NCI-H345 (cell line): ENCODE results near the gene TNF.

Experiments used
- DNase-seq: peaks from one replicate; lab custom pipeline; 2025; lab: John Stamatoyannopoulos, UW

Gene TNF

GRCh38 chr6:31575335-31575901, at the start of gene TNF:
TNF (plus strand) TSS chr6:31575565; CDS start chr6:31575742, 177 bp downstream.
- DNase-seq, result no peak

DNA sequence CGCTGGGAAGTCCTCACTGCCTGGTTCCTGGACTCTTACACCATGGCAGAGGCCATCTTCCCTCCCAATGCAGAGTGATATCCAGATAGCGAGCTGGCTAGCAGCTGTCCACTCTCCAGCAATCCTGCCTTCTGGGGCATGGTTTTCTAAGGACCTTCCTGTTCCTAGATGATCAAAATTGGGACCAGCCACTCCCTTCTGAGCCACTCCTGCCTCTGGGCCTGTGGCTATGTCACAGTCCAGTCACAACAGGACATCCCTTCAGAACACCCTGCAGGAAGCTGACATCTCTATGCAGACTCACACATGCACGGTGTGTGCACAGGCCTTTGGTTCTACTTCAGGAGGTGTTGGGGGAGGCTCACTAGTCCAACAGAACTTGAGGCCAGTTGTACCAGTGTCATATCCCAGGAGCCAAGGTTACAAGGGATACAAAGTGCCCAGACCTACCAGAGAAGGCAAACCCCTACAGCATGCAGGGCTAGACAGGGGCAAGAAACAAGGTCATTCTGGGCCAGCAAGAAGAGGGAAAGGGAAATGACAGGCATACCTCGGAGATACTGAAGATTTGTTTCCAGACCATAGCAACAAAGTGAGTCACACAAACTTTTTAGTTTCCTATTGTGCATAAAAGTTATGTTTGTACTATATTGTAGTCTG, 49.3 kb upstream of the TNF start:
- no peak for DNase-seq

DNA sequence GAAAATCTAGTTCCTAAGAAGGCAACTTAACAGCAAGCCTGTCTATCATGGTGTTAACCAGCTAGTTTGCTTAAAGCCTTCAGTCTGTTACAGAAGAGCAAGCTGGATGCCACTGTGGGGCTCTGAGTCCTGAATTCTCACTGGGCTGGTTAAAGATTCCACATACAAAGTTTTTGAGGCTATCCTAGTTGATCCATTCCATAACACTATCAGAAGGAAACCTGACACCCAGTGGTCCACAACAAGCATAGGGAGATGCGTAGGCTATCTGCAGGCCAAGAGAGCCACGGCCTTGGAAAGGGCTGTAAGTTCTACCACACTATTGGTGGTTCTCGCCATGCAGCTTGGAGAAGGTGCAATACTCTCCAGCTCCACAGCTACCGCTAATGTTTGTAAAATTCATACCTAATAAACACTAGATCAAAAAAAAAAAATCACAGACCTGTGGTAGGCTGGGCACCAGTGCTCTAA, 47.0 kb upstream of the TNF start:
- DNase-seq, result no peak

DNA sequence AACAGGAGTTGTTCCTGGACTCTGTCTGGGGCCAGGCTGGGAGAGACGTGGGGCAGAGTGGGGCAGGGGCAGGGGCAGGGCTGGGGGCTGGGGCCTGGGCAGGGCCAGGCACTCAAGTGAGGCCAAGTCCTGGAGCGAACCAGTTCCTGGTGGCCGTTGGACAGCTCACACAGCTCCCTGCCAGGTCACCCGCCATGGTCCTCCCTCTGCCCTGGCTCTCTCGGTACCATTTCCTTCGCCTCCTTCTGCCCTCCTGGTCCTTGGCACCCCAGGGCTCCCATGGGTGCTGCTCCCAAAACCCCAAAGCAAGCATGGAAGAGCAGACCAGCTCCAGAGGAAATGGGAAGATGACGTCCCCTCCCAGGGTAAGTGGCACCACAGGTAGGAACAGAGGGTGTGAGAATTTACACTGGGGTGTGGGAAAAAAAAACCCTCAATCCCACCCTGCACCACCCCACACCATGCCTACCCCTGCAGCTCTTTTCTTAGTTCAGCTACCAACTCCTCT, 46.5 kb upstream of the TNF start, which contains the start of gene MCCD1:
Gene MCCD1, plus strand, starts transcription at position 142 of the 508 bp plus-strand sequence. Its CDS starts 53 bp downstream, at position 195.
- DNase-seq, result no peak

- no peak for DNase-seq
These were observed 45.8 kb upstream of the TNF start for GRCh38 chr6:31529329-31530150.

DNA sequence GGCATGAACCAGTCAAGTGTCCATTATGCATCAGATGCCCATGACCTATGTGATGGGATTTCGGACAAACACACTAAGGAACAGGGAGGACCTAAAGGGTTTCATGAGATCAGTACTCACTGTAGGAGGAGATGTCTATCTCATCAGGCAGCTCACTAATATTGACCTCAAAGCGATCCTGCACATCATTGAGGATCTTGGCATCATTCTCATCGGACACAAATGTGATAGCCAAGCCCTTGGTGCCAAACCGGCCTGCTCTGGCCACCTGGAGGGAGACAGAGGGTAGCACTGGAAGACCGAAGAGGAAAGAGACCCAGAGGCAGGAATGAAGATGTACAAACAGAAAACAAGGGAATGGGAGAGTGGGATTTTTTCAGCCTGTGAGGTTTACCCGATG, 44.7 kb upstream of the TNF start:
- DNase-seq, result no peak

DNA sequence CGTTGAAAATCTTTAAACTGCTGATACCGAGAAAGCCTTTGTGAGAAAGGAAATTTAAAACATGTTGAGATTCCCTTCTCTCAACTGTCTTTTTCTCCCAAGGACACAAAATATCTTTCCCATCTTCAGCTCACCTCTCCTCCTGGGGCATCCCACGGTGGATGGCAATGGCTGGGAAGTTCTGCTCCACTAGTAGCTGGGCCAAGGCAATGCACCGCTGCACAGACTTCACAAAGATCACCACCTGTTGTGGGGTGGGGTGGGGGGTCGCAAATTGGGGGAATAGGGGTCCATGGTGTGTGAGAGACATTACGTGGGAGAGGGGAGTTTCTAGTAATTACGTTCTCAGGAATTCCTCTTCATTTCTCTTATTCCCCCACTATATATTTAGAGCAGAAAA, 44.2 kb upstream of the TNF start:
- no peak for DNase-seq

DNA sequence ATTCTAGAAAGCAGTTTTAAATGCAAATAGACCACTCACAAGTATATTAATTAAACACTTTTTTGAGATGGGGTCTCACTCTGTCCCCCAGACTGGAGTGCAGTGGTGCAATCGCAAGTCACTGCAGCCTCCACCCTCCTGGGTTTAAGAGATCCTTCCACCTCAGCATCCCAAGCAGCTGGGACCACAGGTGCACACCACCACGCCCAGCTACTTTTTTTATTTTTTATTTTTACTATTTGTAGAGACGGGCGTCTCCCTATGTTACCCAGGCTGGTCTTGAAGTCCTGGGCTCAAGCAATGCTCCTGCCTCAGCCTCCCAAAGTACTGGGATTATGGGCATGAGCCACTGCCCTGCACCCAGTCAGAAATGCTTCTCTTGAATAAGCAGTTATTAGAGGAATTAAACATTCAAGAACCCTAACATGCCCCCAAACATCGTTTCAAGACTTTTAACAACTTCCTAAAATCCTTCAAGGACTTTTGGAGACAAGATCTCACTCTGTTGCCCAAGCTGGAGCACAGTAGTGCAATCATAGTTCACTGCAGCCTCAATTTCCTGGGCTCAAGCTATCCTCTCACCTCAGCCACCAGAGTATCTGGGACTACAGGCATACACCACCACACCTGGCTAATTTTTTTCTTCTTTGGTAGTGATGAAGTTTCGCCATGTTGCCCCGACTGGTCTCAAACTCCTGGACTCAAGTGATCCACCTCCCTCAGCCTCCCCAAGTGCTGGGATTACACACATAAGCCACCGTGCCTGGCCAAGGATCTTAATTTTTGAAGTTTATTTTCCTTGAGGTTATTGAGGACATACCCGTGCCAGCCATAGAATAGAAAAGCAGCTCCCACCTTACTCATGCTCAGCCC, 43.4 kb upstream of the TNF start:
- DNase-seq, result no peak

DNA sequence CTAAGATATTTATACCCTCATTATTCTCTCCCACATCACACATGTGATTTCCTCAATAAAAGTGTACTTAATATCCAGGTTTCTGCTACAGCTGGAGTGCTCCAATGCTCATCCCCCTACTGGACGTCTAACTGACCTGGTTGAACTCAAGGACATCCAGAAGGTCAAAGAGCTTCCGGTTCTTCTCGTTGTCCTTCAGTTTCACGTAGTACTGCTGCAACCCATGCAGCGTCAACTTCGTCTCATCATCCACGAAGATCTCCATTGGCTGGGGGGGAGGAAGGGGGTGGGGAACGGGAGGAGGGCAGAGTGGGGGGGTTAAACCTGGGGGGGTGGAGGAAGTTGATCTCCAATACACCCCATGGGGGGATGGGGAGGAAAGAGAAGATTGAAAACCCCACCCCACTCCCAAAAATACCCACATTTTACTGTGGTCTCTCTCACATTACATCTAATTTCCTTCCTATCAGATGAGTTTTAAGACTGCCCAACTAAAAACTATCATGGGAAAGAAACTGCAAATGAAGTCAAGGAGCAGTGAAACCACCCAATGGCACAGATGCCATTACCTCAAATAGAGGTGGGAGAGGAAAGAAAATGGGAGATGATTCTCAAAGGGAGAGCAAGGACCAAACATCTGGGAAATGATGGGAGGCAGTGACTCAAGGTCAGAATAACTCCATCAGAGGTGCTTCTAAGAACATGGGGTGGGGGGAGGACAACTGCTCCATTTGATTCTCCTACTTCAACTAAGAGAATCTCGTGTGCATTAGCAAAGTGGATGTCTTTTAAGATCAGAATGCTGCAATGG, 42.5 kb upstream of the TNF start:
- no peak for DNase-seq

DNA sequence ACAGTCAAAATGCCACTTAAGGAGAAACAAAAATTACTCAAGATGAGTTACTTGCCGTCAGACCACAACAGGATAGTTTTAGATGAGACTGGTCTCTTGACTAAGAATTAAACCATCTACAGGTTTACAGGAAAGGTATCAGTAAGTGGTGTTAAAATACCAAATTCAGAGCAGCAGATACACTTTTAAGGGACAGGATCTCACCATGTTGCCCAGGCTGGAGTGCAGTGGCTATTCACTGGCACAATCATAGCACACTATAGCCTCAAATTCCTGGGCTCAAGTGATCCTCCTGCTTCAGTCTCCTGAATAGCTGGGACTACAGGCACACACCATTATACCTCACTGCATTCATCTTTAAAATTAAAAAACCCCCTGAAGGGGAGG, 41.9 kb upstream of the TNF start:
- DNase-seq, result no peak

DNA sequence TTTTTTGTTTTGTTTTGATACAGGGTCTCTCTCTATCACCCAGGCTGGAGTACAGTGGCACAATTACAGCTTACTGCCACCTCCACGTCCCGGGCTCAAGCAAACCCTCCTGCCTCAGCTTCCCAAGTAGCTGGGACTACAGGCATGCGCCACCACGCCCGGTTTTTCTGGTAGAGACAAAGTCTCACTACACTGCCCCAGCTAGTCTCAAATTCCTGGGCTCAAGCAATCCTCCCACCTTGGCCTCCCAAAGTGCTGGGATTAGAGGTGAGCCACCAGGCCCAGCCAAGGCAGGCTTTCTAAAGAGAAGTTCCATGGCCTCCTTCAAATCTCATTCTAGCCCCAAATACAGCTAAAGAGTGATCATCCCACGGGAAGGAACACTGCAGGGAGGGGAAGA, 41.4 kb upstream of the TNF start:
- no peak for DNase-seq

DNA sequence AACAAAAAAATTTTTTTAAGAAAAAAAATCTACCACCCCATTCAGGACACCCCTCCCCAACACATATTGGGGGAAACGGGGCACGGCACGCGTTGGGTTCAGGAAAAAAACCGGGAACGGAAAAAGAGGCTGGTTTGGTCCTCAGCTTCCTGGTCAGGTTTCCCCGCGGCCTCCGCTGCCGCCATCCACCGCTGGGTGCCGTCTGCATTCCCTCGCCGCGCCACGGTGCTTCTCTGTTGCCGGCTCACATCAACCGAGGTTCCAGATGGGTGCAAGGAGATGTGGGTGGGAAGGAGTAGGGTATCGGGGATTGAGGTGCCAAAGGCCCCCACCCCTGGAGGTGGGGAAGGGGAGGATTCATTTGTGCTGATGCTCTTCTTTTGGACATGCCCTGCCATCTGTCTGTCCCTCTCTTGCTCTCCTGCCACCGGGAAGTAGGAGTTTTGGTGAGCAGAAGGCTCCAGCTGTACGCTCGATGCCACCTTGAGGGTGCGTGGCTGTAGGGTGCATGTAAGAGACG, 40.8 kb upstream of the TNF start:
- DNase-seq, result no peak

GRCh38 chr6:31535538-31536324, 39.6 kb upstream of the TNF start:
- no peak for DNase-seq

DNA sequence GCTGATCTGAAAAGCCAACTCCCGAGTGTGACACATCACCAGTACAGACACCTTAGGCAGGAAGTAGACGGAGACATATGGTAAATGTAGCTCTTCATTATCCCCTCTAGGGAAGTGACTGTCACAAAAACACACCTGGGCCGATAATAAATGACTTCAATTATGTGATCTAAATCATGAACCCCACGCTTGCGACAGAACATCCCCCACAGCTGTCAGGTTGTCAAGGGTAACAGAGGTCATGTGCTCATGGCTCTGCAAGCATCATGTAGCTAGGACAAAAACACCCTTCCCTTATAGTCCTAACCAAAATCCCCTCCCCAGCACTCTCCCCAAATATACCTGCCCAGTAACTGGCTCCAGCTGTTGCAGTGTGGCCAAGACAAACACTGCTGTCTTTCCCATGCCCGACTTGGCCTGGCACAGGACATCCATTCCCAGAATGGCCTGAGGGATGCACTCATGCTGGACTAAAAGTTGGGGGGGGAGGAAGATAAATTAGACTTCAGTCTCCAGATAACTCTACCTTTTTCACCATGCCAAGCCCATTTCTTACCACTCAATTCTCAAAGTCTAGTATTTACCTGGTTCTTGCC, 36.5 kb upstream of the TNF start:
- no peak for DNase-seq

DNA sequence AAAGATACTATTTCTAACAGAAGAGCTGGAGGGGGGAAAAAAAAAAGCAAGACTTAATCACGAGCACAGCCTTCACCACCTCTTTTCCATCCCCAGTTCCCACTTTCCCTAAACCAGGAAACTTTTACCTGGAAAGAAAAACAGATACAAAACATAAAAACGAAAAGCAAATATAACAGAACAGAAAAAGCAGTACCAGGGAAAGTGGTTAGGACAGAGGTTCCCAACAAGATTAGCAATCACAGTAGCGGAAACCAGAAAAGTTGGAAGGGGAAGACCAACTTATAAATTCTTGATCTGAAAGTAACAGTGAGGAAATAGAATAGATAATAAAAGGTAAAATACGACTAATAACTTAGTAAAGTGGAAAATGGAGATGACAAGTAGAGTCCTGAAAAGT, 34.7 kb upstream of the TNF start:
- no peak for DNase-seq

- peak; percentile 14 for DNase-seq
These were observed 34.2 kb upstream of the TNF start for GRCh38 chr6:31541059-31541657.

DNA sequence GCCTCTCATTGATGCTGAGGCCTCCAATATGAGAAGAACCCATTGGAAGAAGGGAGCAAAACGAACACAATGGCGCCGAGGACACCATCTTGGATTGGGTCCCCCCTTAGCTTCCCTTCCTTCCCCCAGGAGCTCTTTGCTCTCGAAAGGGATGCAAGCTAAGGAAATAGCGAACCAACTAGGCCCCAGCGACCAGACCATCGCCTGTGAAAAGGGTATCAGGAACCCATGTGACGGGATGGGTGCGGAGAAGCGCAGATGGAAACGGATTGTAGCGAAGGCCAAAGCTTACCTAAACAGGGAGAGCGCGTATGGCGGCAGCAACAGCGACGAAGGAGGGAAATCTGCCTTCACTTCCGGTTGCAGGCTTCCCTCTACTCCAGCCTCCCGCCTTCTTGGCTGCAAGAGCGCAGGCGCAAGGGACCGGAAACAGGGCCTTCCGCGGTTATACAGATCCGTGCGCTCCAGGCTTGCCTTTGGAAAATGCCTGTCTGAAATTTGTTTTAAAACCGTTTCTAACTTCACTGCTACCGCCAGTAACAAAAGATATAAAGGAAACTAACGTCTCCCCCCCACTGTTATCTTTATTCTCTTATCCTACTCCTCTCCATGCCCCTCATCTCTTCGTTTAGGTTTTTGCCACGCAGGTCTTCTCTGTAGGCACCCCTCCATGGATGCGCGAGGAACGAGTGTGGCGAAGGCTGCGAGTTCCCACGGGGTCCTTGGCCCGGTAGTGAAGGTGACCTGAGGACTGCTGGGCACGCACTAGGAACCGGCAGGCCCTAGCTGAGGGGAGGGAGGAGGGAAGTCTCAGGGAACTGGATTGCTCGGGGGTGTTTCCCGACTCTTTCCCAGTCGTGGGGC, 33.5 kb upstream of the TNF start, which contains the start of gene DDX39B:
Gene DDX39B, minus strand, starts transcription at position 346 of the 864 bp plus-strand sequence. CDS start 1,471 bp downstream, outside the sequence.
- peak; percentile 97 for DNase-seq

- no peak for DNase-seq
These were observed 31.7 kb upstream of the TNF start for GRCh38 chr6:31543639-31544038.
